HL-60 (cell line): Measurements from ENCODE around the gene CYB5A.
A peak's percentile ranks its signal among the peaks of the same experiment; 100 is the strongest.

Experiments used
- DNase-seq, 2 experiments: peaks; one replicate each; pipeline ENCODE4 v3.0.0-alpha.2; 2010 to 2020; ENCODE audit warnings: low read depth in 1 of 2, low spot score in 1 of 2
- H3K27ac ChIP-seq: fragments of 250-450 bp; sonication (Bioruptor Pico); replicated peaks from 2 replicates; pipeline ENCODE4 v1.5.1; 2020; ENCODE audit warnings: mild to moderate bottlenecking, moderate library complexity
- H3K27me3 ChIP-seq: fragments of 250-450 bp; sonication (Bioruptor Pico); 2 replicates; pipeline ENCODE4 v1.5.1; 2021; ENCODE audit warnings: mild to moderate bottlenecking, moderate library complexity; ENCODE audit not compliant: insufficient read depth, poor library complexity, severe bottlenecking
- H3K4me3 ChIP-seq: replicated peaks from 2 replicates; pipeline ENCODE4 v1.5.1; 2011; ENCODE audit warnings: mild to moderate bottlenecking, control low read depth, low read length; ENCODE audit not compliant: insufficient read depth
- CTCF ChIP-seq: IDR thresholded peaks from one replicate; pipeline ENCODE4 v1.5.1; 2011; ENCODE audit warnings: low read length, control low read depth, inconsistent platforms; ENCODE audit not compliant: insufficient read depth
- GABPA ChIP-seq: IDR thresholded peaks from 2 replicates; pipeline ENCODE4 v1.6.1; 2012; ENCODE audit warnings: low read depth
- POLR2AphosphoS5 ChIP-seq: IDR thresholded peaks from 2 replicates; pipeline ENCODE4 v1.6.1; 2012; ENCODE audit warnings: low read depth
- REST ChIP-seq: IDR thresholded peaks from 2 replicates; pipeline ENCODE4 v1.6.1; 2012; ENCODE audit warnings: low read depth; ENCODE audit not compliant: insufficient replicate concordance
- SPI1 ChIP-seq: IDR thresholded peaks from 2 replicates; pipeline ENCODE4 v1.6.1; 2012; ENCODE audit warnings: low read depth, mild to moderate bottlenecking, borderline replicate concordance

The CYB5A gene

GRCh38 chr18:74241426-74241825 lies 50.3 kb downstream of the CYB5A start:
- H3K27ac ChIP-seq = no peak overlapping the region
- peaks cover 4% of the 10 kb centered on the region for H3K27me3 ChIP-seq
- no peak for DNase-seq
- TF ChIP-seq GABPA (no peak), SPI1 (no peak)
- no peak overlapping the region for H3K4me3 ChIP-seq

GRCh38 chr18:74239567-74239966 lies 52.2 kb downstream of the CYB5A start:
- TF ChIP-seq GABPA (no peak), REST (no peak), SPI1 (no peak), CTCF (no peak), POLR2AphosphoS5 (no peak)
- Histone ChIP-seq H3K4me3 (no peak overlapping the region), H3K27me3 (peaks cover 4% of the 10 kb centered on the region), H3K27ac (no peak overlapping the region)
- no peak for DNase-seq

GRCh38 chr18:74234326-74235171 lies 57.2 kb downstream of the CYB5A start:
- Histone ChIP-seq H3K4me3 (no peak overlapping the region), H3K27me3 (no peaks in the 10 kb centered on the region), H3K27ac (no peak overlapping the region)
- no peak for TF ChIP-seq CTCF
- TF ChIP-seq GABPA = no peak
- no peak for TF ChIP-seq REST
- TF ChIP-seq POLR2AphosphoS5 = no peak
- no peak for TF ChIP-seq SPI1
- DNase-seq = peak in 1 of 2 experiments; percentile 26

GRCh38 chr18:74233933-74234325 lies 57.8 kb downstream of the CYB5A start:
- Histone ChIP-seq H3K27me3 (no peaks in the 10 kb centered on the region), H3K27ac (no peak overlapping the region), H3K4me3 (no peak overlapping the region)
- no peak for DNase-seq
- no peak for TF ChIP-seq SPI1
- TF ChIP-seq REST = no peak
